IMR-90 (cell line): ENCODE measurements around the gene FOSB.

Experiments
- BHLHE40 ChIP-seq: fragments of 150-350 bp; IDR thresholded peaks from 2 replicates; pipeline ENCODE4 v1.6.1; 2016; ENCODE audit warnings: mild to moderate bottlenecking, low read depth, low read length
- CEBPB ChIP-seq: IDR thresholded peaks from 2 replicates; pipeline ENCODE4 v1.6.1; 2012; ENCODE audit warnings: low read depth, low read length, improper control_type of control experiment
- CTCF ChIP-seq: conservative IDR thresholded peaks from 2 replicates; pipeline ENCODE4 v1.5.1; 2012; ENCODE audit warnings: mild to moderate bottlenecking, low read depth, low read length, improper control_type of control experiment
- ELK1 ChIP-seq: fragments of 150-350 bp; IDR thresholded peaks from 2 replicates; pipeline ENCODE4 v1.6.1; 2016; ENCODE audit warnings: low read depth, mild to moderate bottlenecking, low read length, moderate library complexity, borderline replicate concordance
- FOS ChIP-seq: fragments of 150-350 bp; IDR thresholded peaks from 2 replicates; pipeline ENCODE4 v1.6.1; 2016; ENCODE audit warnings: low read depth, low read length
- MAZ ChIP-seq: IDR thresholded peaks from 2 replicates; pipeline ENCODE4 v1.6.1; 2012; ENCODE audit warnings: low read depth, mild to moderate bottlenecking, low read length, improper control_type of control experiment, moderate library complexity, borderline replicate concordance
- MXI1 ChIP-seq: IDR thresholded peaks from 2 replicates; pipeline ENCODE4 v1.6.1; 2012; ENCODE audit warnings: low read depth, mild to moderate bottlenecking, low read length, moderate library complexity, borderline replicate concordance
- POLR2A ChIP-seq: IDR thresholded peaks from 2 replicates; pipeline ENCODE4 v1.6.1; 2012; ENCODE audit warnings: mild to moderate bottlenecking, low read depth, low read length
- RAD21 ChIP-seq: IDR thresholded peaks from 2 replicates; pipeline ENCODE4 v1.6.1; 2012; ENCODE audit warnings: low read length, improper control_type of control experiment
- RFX5 ChIP-seq: IDR thresholded peaks from 2 replicates; pipeline ENCODE4 v1.8.0; 2012; ENCODE audit warnings: low read depth, mild to moderate bottlenecking, low read length, moderate library complexity
- SMC3 ChIP-seq: fragments of 150-350 bp; IDR thresholded peaks from 2 replicates; pipeline ENCODE4 v1.6.1; 2016; ENCODE audit warnings: low read depth, mild to moderate bottlenecking, antibody characterized with exemption, low read length, moderate library complexity
- USF2 ChIP-seq: fragments of 150-350 bp; IDR thresholded peaks from 2 replicates; pipeline ENCODE4 v1.6.1; 2017; ENCODE audit warnings: mild to moderate bottlenecking, antibody characterized with exemption, low read length, low read depth

- no peak for TF ChIP-seq SMC3
- TF ChIP-seq CTCF = no peak
- no peak for TF ChIP-seq POLR2A
- no peak for TF ChIP-seq ELK1
- no peak for TF ChIP-seq MXI1
- TF ChIP-seq FOS = no peak
- TF ChIP-seq CEBPB = no peak
- TF ChIP-seq BHLHE40 = no peak
- no peak for TF ChIP-seq RFX5
- TF ChIP-seq USF2 = no peak
- TF ChIP-seq RAD21 = no peak
- no peak for TF ChIP-seq MAZ
Measured at GRCh38 chr19:45446944-45447343, 20.9 kb upstream of the FOSB start.
